ENCODE measurements around the gene CNGA3. TPM values are rescaled to one million over a fixed set of nuclear protein-coding genes. Genes with fewer than 3 reads are reported as not detected.

CNGA3 gene
- total and polyA plus RNA-seq, 2 experiments from 2014 or later = not detected

GRCh38 chr2:98380203-98380535 is 33.9 kb downstream of the CNGA3 start:
- Histone ChIP-seq H2AFZ (no peak overlapping the region), H3F3A (replicated peaks; ENCODE audit: low read depth) (no peaks in the 10 kb centered on the region), H3K36me3 (ENCODE audit: insufficient read depth) (no peaks in the 10 kb centered on the region), H3K4me1 (ENCODE audit: insufficient read depth) (no peaks in the 10 kb centered on the region), H3K4me3 (no peak overlapping the region), H3K79me2 (replicated peaks; ENCODE audit: insufficient read depth) (no peaks in the 10 kb centered on the region), H3K9me2 (ENCODE audit: insufficient read depth) (no peaks in the 10 kb centered on the region), H4K20me1 (replicated peaks; ENCODE audit: insufficient read depth) (0 out of 2 replicates have a peak, but pooled peaks cover 6% of the 10 kb centered on the region), H3K4me2 (no peak overlapping the region), H3K27ac (ENCODE audit: low read depth) (no peak overlapping the region), H3K27me3 (ENCODE audit: insufficient read depth) (no peaks in the 10 kb centered on the region)
- peaks cover 5% of the 10 kb centered on the region for H3K27me3 Mint-ChIP-seq (ENCODE audit: insufficient read depth, low read depth, poor library complexity)
- peaks cover 9% of the 10 kb centered on the region; the same call in 2 of the 3 replicates for H3K4me1 Mint-ChIP-seq
- no peak overlapping the region for H3K4me3 Mint-ChIP-seq
- H3K36me3 Mint-ChIP-seq (ENCODE audit: low read depth) = no peaks in the 10 kb centered on the region
- TF ChIP-seq ZNF462 (CRISPR knock-in tag; IDR thresholded peaks at IDR 0.05) = no peak
- TF ChIP-seq ETS1 (IDR thresholded peaks at IDR 0.05) = no peak
- TF ChIP-seq NANOG (IDR thresholded peaks at IDR 0.05; ENCODE audit: borderline replicate concordance) = no peak
- TF ChIP-seq STAT1 (IDR thresholded peaks at IDR 0.05; ENCODE audit: unreplicated experiment) = no peak
- TF ChIP-seq, protein P1, sequence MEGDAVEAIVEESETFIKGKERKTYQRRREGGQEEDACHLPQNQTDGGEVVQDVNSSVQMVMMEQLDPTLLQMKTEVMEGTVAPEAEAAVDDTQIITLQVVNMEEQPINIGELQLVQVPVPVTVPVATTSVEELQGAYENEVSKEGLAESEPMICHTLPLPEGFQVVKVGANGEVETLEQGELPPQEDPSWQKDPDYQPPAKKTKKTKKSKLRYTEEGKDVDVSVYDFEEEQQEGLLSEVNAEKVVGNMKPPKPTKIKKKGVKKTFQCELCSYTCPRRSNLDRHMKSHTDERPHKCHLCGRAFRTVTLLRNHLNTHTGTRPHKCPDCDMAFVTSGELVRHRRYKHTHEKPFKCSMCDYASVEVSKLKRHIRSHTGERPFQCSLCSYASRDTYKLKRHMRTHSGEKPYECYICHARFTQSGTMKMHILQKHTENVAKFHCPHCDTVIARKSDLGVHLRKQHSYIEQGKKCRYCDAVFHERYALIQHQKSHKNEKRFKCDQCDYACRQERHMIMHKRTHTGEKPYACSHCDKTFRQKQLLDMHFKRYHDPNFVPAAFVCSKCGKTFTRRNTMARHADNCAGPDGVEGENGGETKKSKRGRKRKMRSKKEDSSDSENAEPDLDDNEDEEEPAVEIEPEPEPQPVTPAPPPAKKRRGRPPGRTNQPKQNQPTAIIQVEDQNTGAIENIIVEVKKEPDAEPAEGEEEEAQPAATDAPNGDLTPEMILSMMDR (conservative IDR thresholded peaks at IDR 0.05; ENCODE audit: low read depth in 2 of 2) = no peak
- no peak for TF ChIP-seq JUNB (IDR thresholded peaks at IDR 0.05; ENCODE audit: unreplicated experiment)
- no peak for TF ChIP-seq ZNF114 (CRISPR knock-in tag; IDR thresholded peaks at IDR 0.05)
- no peak for TF ChIP-seq EZH2phosphoT487 (IDR thresholded peaks at IDR 0.05; ENCODE audit: unreplicated experiment)
- TF ChIP-seq ZNF331 (CRISPR knock-in tag; IDR thresholded peaks at IDR 0.05; ENCODE audit: low read depth) = no peak
- no peak for TF ChIP-seq POLR2AphosphoS5 (IDR thresholded peaks at IDR 0.05; ENCODE audit: low read depth)
- no peak for TF ChIP-seq CREB1 (CRISPR knock-in tag; IDR thresholded peaks at IDR 0.05; ENCODE audit: low read depth)
- TF ChIP-seq EZH2 (IDR thresholded peaks at IDR 0.05; ENCODE audit: low read depth, unreplicated experiment) = no peak
- TF ChIP-seq, protein P2, sequence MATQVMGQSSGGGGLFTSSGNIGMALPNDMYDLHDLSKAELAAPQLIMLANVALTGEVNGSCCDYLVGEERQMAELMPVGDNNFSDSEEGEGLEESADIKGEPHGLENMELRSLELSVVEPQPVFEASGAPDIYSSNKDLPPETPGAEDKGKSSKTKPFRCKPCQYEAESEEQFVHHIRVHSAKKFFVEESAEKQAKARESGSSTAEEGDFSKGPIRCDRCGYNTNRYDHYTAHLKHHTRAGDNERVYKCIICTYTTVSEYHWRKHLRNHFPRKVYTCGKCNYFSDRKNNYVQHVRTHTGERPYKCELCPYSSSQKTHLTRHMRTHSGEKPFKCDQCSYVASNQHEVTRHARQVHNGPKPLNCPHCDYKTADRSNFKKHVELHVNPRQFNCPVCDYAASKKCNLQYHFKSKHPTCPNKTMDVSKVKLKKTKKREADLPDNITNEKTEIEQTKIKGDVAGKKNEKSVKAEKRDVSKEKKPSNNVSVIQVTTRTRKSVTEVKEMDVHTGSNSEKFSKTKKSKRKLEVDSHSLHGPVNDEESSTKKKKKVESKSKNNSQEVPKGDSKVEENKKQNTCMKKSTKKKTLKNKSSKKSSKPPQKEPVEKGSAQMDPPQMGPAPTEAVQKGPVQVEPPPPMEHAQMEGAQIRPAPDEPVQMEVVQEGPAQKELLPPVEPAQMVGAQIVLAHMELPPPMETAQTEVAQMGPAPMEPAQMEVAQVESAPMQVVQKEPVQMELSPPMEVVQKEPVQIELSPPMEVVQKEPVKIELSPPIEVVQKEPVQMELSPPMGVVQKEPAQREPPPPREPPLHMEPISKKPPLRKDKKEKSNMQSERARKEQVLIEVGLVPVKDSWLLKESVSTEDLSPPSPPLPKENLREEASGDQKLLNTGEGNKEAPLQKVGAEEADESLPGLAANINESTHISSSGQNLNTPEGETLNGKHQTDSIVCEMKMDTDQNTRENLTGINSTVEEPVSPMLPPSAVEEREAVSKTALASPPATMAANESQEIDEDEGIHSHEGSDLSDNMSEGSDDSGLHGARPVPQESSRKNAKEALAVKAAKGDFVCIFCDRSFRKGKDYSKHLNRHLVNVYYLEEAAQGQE (IDR thresholded peaks at IDR 0.05; ENCODE audit: unreplicated experiment) = no peak
- ATAC-seq = no peak
- H3K27ac Mint-ChIP-seq = no peak overlapping the region
- DNase-seq (ENCODE audit: low spot score) = no peak
- H3K9me3 Mint-ChIP-seq = no peaks in the 10 kb centered on the region; the same call in 2 of the 3 replicates

Data from GM23338 (cell line).